GM12891 (cell line): ENCODE measurements around the gene C20orf204.

Experiments used
- DNase-seq: peaks from one replicate; pipeline ENCODE4 v3.0.0; 2011; ENCODE audit warnings: low spot score; ENCODE audit not compliant: insufficient read length
- FAIRE-seq: peaks from 2 replicates; lab custom pipeline; 2011; peaks lifted over from hg19 to GRCh38; lab: Jason Lieb, UNC
- PAX5 ChIP-seq: IDR thresholded peaks from 2 replicates; pipeline ENCODE4 v1.6.1; 2011; ENCODE audit warnings: low read length, moderate library complexity, mild to moderate bottlenecking; ENCODE audit not compliant: insufficient read depth, severe bottlenecking
- POLR2A ChIP-seq: IDR thresholded peaks from 2 replicates; pipeline ENCODE4 v1.6.1; 2011; ENCODE audit warnings: low read depth, low read length, control low read depth
- POLR2AphosphoS5 ChIP-seq: IDR thresholded peaks from 2 replicates; pipeline ENCODE4 v1.6.1; 2011; ENCODE audit warnings: low read depth, low read length, control low read depth
- POU2F2 ChIP-seq: IDR thresholded peaks from 2 replicates; pipeline ENCODE4 v1.6.1; 2011; ENCODE audit warnings: low read depth, mild to moderate bottlenecking, control low read depth, low read length, moderate library complexity
- SPI1 ChIP-seq: IDR thresholded peaks from 2 replicates; pipeline ENCODE4 v1.6.1; 2011; ENCODE audit warnings: low read depth, low read length, control low read depth
- TAF1 ChIP-seq: IDR thresholded peaks from 2 replicates; pipeline ENCODE4 v1.6.1; 2011; ENCODE audit warnings: low read depth, low read length, control low read depth

The C20orf204 gene

GRCh38 chr20:64073476-64074183, 37.6 kb downstream of the C20orf204 start:
- TF ChIP-seq POU2F2, result no peak
- TF ChIP-seq SPI1, result no peak
- no peak for TF ChIP-seq TAF1
- no peak for TF ChIP-seq PAX5
- TF ChIP-seq POLR2AphosphoS5, result no peak
- no peak for TF ChIP-seq POLR2A
- no peak for FAIRE-seq

GRCh38 chr20:64074184-64074789, 38.3 kb downstream of the C20orf204 start:
- FAIRE-seq, result no peak
- no peak for DNase-seq
- no peak for TF ChIP-seq POLR2A
- no peak for TF ChIP-seq POU2F2
- TF ChIP-seq TAF1, result no peak
- no peak for TF ChIP-seq SPI1
- no peak for TF ChIP-seq PAX5

More at GRCh38 chr20:64073476-64074183, 37.6 kb downstream of the C20orf204 start:
- DNase-seq, result no peak

GRCh38 chr20:64074963-64075362, 39.0 kb downstream of the C20orf204 start:
- no peak for TF ChIP-seq POLR2A
- TF ChIP-seq TAF1, result no peak
- no peak for TF ChIP-seq POU2F2
- TF ChIP-seq POLR2AphosphoS5, result no peak
- TF ChIP-seq PAX5, result no peak
- no peak for TF ChIP-seq SPI1
- DNase-seq, result no peak
- FAIRE-seq, result no peak

- DNase-seq, result no peak
- TF ChIP-seq TAF1 (no peak), SPI1 (no peak), POLR2AphosphoS5 (no peak), POLR2A (no peak), POU2F2 (no peak), PAX5 (no peak)
- no peak for FAIRE-seq
These were observed 39.6 kb downstream of the C20orf204 start for GRCh38 chr20:64075556-64075955.

- TF ChIP-seq PAX5 (no peak), POLR2AphosphoS5 (no peak), POU2F2 (no peak), TAF1 (no peak), POLR2A (no peak), SPI1 (no peak)
- DNase-seq (no peak), FAIRE-seq (peak; percentile 68)
These were observed 40.3 kb downstream of the C20orf204 start for GRCh38 chr20:64076061-64076997.

- peak; percentile 77 for DNase-seq
- TF ChIP-seq SPI1 (peak; percentile 93), TAF1 (no peak), POLR2AphosphoS5 (peak; percentile 56; the same call in 1 of the 2 replicates), POU2F2 (no peak), PAX5 (no peak), POLR2A (no peak)
- no peak for FAIRE-seq
These were observed 41.1 kb downstream of the C20orf204 start for GRCh38 chr20:64077094-64077493.

- no peak for DNase-seq
- no peak for TF ChIP-seq POLR2AphosphoS5
- TF ChIP-seq POU2F2, result no peak
- no peak for TF ChIP-seq PAX5
- no peak for TF ChIP-seq SPI1
- no peak for TF ChIP-seq POLR2A
- TF ChIP-seq TAF1, result no peak
- FAIRE-seq, result no peak
These were observed 41.5 kb downstream of the C20orf204 start for GRCh38 chr20:64077541-64077875.

GRCh38 chr20:64077876-64078551, 42.0 kb downstream of the C20orf204 start:
- TF ChIP-seq POLR2AphosphoS5, result no peak
- no peak for TF ChIP-seq SPI1
- no peak for TF ChIP-seq TAF1
- no peak for TF ChIP-seq PAX5
- no peak for TF ChIP-seq POU2F2
- TF ChIP-seq POLR2A, result no peak
- no peak for DNase-seq
- peak; percentile 87 for FAIRE-seq

GRCh38 chr20:64078934-64079272, 42.9 kb downstream of the C20orf204 start:
- DNase-seq (no peak), FAIRE-seq (no peak)
- TF ChIP-seq PAX5 (no peak), POLR2AphosphoS5 (no peak), SPI1 (no peak), POU2F2 (no peak), POLR2A (no peak), TAF1 (no peak)
